UCSD-AML1 (cell line): ENCODE data around the gene FBXO38.

Experiments
- DNase-seq: peaks from one replicate; lab custom pipeline; 2025; ENCODE audit not compliant: unreplicated experiment; lab: John Stamatoyannopoulos, UW

The FBXO38 gene, protein sequence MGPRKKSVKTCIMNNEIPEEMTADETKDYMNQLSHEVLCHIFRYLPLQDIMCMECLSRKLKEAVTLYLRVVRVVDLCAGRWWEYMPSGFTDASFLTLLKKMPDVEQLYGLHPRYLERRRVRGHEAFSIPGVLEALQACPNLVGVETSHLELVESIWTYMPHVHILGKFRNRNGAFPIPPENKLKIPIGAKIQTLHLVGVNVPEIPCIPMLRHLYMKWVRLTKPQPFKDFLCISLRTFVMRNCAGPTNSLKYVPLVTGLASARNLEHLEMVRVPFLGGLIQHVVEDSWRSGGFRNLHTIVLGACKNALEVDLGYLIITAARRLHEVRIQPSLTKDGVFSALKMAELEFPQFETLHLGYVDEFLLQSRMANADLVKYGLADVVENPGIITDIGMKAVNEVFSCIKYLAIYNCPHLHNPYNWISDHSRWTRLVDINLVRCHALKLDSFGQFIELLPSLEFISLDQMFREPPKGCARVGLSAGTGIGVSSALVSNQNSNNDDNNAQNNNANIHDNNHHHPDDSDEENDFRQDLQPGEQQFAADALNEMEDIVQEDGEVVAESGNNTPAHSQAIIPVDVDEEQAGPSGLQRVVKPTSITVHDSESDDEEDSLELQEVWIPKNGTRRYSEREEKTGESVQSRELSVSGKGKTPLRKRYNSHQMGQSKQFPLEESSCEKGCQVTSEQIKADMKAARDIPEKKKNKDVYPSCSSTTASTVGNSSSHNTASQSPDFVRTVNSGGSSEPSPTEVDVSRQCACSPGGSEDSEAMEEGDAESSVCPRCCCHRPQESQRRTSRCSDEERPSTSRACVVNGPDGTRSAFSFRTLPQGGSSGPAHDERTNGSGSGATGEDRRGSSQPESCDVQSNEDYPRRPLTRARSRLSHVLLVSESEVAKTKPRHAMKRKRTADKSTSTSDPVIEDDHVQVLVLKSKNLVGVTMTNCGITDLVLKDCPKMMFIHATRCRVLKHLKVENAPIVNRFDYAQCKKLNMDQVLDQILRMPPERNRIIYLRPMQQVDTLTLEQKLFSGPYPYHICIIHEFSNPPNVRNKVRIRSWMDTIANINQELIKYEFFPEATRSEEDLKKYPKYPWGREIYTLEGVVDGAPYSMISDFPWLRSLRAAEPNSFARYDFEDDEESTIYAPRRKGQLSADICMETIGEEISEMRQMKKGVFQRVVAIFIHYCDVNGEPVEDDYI

DNA sequence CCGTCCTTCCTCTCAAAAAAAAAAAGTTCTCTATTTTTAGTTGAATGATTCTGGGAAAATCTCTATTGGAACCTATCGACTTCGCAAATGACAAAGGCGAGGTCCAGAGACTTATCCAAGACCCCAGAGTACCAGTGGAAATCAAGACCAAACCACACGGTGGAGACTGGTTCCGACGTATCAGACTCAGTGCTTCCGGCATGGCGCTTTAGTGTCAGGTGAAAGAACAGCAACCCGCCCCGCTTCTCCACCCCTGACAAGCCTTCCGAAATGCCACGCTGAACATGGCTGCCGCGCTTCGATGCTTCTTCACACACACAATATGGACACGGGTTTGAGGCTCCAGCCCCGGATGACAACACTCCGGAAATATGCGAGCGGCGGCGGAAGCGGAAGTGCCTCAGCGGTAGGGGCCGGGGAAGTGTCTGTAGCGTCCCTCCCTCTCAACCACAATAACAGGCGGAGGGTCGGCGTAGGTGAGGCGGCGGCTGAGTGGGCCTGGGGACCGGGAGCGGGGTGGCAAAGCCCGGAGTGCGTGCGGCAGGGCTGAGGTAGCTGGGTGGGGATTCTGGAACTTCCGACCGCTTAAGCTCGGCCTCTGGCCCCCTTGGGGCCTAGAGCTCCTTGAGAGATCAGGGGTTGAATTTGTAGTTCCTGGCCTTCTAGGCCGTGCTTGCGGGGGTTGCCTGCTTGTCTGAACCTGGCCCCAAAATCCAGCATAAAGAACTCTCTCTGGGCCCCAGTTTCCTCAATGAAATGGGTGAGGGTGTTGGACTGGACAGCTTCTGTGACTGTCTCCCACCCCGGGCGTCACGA, at the start of gene FBXO38:
Gene FBXO38 (plus strand): TSS at position 395 of the 816 bp plus-strand sequence. CDS start 10,819 bp downstream, outside the sequence.
- peak; percentile 95 for DNase-seq

DNA sequence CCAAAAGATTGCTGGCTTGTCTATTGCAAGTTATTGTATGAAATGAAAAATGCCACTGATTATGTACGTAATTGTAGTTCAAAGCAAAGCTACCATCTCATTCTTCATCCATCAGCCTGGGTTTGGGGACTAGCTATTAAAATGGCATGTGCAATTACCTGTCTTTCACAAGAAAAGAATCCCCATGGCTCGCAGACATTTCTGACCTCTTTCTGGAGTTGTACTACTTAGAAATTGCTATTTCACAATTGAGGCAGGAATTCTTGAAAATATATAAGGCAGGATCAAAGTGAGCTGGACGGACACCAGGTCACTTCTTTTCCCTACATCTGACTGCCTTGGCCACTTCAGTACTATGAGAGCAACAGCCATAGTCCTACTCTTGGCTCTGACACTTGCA, 48.5 kb upstream of the FBXO38 start, which contains the start of gene SPINK9:
Gene SPINK9 (plus strand): TSS at position 301 of the 400 bp plus-strand sequence. CDS start 55 bp downstream, at position 356.
- no peak for DNase-seq

DNA sequence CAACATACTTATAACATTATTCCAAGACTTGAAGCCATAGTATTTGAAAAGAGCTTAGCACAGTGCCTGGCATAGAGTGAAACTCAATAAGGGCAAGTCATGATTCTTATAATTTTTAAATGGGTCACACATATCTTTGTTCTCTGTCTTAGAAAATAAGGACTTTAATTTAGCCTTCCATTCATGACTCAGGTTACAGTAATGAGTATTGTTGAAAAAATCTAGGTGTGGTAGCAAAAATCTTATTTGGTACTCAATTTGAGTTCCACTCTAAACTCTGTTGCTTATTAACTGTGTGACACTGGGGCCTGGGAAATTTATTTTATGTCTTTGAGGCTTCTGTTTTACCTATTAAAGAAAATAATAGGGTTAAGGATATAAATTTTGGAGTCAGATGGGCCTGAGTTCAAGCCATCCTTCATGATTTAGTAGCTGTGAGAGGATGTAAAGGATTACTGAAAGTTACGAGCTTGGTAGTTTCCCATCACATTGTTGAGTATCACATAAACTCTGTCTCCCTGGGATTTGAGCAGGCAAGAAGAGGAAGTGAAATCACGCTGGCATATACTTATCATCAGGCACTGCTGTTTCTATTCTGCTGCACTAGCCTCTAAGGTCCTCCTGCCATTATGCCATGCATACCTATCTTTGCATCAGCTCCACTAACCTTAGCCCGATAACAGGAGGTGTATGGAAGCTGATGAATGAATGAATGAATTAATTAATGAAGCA, 46.9 kb upstream of the FBXO38 start:
- no peak for DNase-seq

DNA sequence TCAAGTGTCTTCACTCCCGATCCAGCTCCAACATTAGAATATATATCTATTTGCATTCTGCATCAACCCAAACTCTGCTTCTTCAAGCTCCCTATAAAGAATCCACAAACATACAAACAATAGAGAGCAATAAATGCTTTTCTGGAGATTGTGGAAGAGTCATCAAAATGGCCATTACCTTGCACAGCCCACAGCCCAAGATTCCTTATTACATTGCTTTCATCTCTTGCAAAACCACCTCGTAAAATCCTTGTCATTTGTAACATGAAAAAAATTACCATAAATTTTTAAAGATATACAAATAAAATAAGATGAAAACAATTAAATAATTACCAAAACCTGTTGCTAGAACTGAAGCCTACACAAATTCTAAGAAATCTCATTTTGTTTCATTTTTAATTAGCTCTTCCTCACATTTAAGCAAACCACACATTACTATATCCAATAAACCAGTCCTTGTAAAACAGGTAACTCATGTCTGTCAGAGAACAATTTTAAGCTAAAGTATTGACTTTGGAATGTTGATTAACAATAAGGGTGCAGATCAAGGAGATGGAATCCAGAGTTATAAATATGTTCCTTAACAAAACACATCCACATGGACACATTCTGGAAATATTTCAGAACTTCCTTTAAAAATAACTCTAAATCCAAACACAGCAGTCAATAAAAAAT, 41.2 kb upstream of the FBXO38 start:
- no peak for DNase-seq

DNA sequence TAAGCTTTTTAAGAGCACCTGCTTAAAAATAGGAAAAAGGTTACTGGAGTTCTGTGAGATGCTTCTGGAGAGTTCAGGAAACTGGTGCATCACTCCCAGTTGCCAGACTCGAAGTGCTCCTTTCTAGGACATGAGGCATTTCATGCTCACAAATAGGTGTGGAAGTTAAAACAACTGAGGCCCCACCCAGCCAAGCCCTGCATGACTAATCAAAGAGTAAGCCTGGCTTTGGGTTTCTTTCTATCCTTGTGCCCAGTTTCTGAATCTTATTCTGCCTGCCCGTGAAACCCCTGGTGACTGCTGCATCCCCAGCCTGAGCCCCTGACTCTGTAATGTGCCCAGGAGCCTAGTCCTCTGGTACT, 40.7 kb upstream of the FBXO38 start:
- no peak for DNase-seq

DNA sequence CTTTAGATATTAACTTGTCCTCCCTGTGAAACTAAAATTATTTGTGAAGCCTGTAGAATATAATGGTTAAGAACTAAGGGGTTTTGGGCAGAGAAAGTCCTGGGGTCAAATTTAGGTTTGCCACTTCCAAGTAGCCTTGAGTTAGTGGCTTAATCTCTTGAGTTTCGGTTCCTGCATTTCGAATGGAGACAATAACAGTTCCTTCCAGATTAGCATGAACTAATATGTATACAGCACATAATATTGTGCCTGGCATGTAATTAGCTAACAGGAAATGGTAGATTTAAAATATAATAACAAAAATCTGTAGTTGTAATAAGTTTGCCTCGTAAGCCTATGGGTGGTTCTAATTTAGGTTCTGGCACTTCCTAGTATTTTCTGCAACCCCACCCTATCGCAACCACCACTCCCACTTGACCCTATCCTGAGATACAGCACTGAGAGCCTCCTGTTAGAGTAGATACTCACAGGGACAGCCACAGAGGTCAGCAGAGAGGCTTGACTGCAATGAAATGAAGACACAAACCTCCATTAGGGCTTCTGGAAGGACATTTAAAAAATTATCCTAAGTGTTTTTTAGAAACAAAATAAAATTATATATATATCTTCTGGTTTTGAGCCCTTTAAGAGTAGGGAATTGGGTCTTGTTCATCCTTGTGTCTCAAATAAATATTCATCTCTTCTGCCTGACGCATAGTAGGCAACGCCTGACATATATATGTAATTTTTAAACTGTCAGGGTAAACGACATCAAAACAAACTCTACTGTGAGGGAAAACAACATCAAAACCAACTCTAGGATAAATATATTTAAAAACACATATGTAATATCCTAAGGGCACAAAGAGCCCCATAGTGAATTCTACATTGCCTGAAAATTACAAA, 39.9 kb upstream of the FBXO38 start:
- no peak for DNase-seq

DNA sequence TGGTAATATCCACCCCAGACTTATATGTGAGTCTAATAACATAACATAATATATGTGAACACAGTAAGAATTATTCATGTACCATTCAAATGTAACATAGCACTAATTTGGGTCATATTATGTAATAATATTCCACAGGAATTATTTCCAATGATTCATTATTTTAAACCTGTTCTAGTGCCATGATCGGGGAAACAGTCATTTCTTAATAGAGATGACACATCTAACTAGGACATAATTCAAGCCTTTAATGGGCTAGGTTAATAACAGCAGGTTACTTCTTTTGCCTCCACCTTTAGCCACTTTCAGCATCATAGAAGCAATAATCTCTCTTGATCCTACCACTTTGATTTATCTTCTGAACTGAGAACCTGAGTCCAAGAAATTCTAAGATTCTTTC, 36.1 kb upstream of the FBXO38 start:
- no peak for DNase-seq

DNA sequence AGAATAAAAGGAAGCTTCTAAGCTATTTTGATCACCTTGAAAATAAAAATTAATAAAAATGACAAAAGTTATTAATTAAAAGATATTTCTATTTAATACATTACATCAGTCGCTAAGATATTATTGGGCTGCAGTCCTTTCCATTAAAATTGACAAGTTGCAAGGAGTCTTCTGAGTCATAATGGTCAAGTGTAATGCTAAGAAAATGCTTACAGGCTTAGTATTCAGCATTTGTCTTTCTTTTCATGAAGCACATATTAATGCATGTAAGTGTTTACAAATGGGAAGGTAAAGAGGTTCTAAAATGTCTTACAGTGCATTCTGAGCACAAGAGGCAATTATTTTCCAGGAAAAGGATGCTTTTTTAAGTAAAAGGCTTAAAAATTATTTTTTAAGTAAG, 31.1 kb upstream of the FBXO38 start:
- no peak for DNase-seq

DNA sequence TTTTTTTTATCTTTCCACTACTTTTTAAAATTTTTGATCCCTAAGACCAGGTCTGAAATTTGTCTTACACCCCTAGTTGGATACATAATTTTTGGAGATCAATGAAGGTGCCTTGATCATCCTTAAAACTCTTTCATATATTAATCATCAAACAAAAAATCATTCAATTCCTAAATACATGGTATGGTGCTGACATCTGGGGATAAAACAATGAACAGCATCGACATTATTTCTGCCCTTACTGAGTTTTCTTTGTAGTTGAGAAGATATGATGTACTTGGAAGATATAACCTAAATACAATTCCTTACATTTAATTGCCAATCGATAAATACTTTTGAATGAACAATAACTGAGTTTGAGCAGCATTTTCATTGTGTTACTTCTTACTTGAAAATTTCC, 30.1 kb upstream of the FBXO38 start:
- DNase-seq, result no peak

DNA sequence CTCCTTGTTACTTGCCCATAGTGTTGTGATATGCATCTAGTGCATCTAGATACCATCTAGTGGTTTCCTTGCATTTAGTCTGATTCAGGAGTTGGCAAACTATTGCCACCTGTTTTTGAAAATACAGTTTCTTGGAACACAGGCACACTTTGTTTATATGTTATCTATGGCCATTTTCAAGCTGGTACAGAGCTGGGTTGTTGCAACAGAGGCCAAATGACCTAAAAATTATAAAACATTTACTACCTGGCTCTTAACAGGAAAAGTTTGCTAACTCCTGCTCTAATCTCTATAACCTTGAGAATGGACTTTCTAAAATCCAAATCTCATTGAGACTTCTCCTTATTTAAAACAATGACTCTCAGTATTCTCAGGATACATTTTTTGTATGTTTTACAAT, 19.4 kb upstream of the FBXO38 start:
- no peak for DNase-seq

DNA sequence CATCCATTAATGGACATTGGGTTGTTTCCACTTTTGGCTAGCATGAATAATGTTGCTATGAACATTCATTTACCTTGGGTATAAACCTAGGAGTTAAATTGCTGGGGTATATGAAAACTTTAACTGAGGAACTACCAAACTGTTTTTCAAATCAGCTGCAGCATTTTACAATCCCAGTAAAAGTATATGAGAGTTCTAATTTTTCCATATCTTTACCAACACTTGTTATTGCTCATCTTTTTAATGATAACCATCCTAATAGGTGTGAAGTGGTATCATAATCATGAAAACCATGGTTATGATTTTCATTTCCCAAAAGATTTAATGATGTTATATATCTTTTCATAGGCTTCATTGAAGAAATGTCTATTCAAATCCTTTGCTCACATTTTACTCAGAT, 15.5 kb upstream of the FBXO38 start:
- DNase-seq, result no peak

DNA sequence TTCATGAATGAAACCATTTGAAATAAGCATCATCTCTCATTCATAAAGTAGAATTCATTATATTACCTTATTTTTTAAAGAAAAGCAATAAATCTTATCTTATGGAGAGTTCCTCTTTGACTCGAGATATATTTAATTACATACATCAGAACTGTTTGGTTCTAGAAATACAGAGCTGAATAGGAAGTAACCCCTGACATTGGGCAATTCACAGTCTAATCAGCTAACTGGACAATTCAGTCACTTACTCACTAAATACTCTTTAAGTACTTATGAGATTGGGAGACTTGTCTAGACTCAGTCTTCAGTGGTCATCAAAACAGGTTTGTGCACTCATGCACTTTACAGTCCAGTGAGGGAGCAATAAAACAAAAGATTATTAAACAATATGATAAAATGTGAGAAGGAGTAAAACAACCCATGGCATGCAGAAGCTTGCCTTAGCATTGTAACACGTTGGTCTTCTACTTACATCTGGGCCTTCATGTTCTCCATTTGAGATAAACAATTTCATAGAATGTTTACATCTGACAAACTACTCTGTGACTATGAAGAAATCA, 11.5 kb upstream of the FBXO38 start:
- no peak for DNase-seq

DNA sequence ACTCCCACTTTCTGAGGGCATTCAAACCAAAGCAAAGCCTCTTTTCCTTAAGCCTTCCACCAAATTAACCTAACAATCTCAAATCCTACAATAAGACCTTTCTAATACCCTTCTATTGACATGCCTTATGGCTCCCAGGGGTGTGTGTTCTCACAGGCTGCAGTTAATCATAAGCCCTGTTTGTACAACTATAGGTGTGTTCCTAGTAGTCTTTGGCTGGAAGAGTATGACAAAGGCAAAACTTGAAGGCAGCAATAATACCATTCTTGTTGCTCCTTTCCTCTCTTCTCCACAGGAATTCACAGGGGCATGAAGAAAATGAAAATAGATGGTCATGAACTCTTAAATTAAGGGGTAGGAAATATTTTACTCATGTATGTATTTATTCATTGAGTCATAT, 10.9 kb upstream of the FBXO38 start:
- no peak for DNase-seq

DNA sequence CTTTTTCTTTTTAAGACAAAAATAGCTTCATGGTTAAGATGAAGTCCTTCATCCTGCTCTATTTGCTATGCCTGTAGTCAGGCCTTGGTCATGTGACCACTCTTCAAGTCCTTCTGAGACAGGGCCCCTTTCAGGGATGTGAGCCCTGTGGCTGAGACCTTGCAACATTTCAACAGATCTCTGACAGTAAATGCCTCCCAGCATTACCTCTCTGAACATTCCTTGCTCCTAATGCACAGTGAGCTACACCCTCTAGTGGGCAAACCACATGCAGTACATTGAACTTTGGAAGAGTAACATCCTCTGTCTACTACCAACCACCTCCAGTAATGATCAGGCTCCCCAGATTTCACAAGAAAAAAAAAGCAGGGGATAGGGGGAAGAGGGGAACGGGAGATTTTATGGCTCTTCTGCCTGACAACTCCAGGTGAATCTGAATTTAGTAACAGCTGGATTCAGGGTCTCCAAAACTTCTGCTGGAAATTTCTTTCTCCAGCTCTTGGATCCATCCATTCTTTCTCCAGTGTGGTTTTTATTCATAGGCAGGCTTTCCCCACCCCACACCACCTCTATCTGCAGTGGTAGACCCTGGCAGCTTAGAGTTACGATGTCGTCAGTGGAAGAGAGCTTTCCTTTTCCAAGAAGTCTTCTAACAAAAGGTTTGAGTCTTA, 8.9 kb upstream of the FBXO38 start:
- DNase-seq, result peak; percentile 9

DNA sequence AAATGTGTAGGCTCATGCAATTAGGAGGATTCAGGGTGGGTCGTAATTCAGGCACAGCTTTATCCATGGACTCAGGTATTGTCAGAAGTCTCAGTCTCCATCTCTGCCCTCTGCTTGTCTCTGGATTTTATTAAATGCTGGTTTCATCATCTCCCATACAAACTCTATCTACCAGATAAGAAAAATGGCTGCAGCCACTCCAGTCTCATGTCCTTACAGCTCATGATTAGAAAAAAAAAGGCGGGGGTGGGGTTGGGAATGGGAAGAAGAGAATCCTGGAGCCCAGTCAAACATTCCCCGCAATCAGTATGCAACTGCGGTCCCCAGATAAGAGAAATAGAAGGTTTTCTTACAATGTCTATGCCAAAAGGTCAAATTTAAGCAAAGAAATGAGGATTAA, 7.6 kb upstream of the FBXO38 start:
- no peak for DNase-seq

DNA sequence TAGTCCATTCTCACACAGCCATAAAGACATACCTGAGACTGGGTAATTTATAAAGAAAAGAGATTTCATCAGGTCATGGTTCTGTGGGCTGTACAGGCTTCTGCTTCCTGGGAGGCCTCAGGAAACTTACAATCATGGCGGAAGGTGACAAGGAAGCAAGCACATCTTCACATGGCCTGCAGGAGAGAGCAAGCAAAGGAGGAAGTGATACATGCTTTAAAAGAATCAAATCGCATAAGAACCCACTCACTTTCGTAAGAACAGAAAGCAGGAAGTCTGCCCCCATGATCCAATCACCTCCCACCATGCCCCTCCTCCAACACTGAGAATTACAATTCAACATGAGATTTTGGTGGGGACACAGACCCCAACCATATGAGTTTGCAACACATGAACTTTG, 5.1 kb upstream of the FBXO38 start:
- no peak for DNase-seq

DNA sequence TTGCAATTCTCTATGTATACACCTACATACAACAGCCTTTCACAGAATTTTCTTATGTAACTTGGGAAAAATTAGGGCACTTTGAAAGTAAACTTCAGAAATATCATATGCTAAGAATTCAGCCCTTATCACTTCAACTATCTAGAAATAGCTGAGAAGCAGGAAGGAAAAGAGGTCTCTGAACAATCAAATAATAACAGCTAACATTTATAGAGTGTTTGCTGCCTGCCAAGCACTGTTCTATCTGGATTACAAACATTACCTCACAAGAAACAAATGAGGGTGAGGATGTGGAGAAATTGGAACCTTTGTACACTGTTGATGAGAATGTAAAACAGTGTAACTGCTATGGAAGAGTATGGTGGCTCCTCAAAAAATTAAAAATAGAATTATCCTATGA, 4.4 kb upstream of the FBXO38 start:
- no peak for DNase-seq

DNA sequence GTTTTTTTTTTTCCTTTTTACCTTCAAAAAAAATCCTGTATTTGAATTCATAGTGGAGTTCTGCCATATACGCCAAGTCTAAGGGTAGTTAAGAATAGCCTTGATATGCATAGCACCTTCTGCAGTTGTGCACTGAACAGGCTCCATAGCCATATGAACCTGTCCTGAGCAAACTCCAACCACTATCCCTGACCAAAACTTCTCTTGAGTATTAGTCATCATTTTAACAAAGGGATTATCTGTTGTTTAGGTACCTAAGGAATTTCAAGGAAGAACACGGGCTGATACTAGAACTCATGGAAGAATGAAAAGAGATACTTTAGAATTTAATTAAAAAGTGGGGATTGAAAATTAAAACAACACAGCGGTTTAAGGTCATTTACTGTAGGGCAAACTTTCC, 1.9 kb upstream of the FBXO38 start:
- DNase-seq, result no peak
